Kasumi-1 (cell line): Measurements from ENCODE around the gene ZSCAN22.
"Not testable (repeated sequence)": the region's sequence is repeated elsewhere in the genome, so short reads cannot be mapped to it uniquely, and the experiment has no call there.

ENCODE experiments used
- DNase-seq, 2 experiments: peaks; one replicate each; lab custom pipeline; 2025; lab: John Stamatoyannopoulos, UW

ZSCAN22 gene

DNA sequence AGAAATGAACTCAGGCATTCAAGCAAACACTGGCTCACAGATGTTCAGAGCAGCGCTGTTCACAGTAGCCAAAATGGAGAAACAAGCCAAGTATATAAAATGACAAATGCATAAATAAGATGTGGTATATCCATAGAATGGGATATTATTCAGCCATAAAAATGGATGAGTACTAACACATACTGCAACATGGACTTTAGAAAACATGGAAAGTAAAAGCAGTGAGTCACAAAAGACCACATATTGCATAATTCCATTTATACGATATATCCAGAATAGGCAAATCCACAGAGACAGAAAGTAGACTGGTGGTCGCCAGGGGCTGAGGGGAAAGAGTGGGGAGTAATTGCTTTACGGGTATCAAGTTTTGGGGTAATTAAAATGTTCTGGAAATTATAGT is 47.4 kb downstream of the ZSCAN22 start:
- DNase-seq, result no peak

DNA sequence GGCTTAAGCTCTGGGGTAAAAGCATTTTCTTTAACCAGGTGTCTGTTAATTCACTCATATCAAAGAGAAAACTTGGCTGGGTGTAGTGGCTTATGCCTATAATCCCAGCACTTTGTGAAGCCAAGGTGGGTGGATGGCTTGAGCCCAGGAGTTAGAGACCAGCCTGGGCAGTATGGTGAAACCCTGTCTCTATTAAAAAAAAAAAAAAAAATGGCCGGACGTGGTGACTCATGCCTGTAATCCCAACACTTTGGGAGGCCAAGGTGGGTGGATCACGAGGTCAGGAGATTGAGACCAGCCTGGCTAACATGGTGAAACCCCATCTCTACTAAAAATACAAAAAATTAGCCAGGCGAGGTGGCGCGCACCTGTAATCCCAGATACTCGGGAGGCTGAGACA is 49.9 kb downstream of the ZSCAN22 start:
- not testable (repeated sequence) for DNase-seq

DNA sequence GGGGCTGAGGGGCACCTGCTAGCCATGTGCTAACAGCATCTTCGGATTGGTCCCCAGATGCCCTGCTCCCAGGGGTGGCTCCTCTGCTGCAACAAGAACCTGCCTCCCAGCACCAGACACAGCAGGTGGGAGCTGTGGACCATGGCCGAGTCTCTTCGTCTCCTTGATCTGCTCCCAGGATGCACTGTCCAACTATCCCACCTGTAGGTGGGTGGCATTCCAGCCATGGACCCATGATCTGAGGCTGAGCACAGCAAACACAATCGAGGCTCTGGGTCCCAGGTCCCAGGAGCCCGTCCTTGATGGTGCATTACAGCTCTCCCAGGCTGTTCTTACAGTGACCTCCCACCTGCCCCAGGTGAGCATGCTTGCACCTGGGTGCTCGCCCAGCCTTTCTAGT is 52.5 kb downstream of the ZSCAN22 start:
- no peak for DNase-seq

DNA sequence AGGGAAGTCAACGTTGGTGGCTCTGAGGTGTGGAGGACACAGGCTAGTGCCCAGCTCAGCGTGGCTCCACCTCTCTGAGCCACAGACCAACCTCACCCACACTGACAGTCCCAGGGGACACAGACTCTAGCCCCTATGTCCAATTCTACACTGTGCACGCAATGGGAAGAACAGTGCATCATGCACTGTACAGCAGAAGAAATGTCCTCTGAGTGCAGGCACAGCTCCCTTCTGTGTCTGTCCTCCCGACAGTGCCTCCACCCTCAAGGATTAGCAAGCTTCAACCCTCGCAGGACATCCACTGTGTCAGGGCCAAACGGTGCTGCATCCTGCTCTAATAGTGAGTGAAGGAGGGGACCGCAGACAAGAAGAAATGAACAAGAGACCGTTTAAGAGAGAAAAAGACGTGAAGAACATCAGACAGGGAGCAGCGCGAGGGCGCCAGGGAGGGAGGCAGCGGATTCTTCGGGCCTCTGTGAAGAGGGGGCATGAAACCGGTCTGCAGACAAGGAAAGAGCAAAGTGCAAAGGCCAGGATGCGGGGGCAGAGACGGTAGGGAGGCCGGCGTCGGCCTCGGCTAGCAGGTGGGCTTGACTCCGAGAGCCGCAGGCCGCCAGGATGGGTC is 53.4 kb downstream of the ZSCAN22 start:
- peak; percentile 51 to 56 for DNase-seq

DNA sequence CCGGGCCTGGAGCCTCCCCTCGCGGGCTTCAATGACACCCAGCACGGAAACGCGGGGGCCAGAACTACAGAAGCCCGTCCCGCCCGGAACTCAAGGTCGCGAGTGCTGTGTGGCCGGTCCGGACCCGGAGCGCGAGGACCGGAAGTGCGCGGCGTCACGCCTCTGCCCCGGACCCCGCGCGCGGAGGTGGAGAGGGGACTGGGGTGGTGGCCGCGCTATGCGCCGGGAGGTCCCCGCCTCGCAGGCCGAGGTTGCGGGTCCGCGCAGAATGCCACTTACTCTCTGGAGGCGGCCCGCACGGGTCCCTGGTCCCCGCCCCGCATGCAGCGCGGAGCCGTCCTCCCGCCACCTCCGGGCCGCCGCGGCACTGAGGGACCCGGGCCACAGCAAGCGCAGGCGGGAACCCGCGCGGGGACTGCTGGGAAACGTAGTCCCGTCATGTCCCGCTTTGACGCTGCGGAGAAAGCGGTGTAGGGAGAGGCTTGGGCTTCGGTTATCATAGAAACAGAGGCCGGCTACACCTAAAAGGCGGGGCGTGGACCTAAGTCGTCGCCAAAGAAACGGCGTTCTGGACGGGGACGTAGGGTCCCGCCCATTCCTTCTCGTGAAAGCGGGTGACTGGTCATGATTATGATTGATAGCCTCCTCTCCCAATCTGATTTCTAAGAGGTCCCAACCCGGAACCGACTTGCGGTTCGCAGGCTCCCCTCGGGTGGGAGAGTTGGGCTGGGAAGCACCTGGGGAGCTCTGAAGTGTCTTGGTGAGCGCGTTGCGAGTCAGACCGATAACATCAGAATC is 54.1 kb downstream of the ZSCAN22 start, which contains the start of gene ZNF837:
Gene ZNF837 (minus strand): TSS at position 369 of the 798 bp plus-strand sequence. CDS start 11,698 bp downstream, outside the sequence.
- DNase-seq, result peak; percentile 99

DNA sequence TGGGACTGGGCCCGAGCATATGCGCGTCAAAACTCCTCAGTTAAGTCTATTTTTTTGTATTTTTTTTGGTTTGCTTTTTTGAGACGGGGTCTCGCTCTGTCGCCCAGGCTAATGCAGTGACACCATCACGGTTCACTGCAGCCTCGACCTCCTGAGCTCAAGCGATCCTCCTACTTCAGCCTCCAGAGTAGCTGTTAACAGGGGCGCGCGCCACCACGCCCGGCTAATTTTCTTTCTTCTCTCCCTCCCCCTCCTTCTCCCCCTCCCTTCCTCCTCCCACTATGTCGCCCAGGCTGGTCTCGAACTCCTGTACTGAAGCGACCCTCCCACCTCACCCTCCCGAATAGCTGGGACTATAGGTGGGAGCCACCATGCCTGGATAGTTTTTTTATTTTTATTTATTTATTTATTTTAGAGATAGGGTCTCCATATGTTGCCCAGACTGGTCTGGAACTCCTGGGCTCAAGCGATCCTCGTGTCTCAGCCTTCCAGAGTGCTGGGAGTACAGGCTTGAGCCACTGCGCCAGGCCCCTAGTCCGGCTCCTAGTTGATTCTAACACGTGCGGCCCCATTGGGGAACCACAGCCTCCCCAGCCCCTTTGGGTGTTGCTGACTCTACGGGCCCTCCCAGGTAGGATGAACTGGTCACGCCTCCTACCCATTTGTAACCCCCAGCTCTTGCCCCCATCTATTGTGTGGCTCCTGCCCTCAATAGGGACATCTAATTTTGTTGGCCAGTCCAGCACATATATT is 54.8 kb downstream of the ZSCAN22 start:
- DNase-seq, result no peak

DNA sequence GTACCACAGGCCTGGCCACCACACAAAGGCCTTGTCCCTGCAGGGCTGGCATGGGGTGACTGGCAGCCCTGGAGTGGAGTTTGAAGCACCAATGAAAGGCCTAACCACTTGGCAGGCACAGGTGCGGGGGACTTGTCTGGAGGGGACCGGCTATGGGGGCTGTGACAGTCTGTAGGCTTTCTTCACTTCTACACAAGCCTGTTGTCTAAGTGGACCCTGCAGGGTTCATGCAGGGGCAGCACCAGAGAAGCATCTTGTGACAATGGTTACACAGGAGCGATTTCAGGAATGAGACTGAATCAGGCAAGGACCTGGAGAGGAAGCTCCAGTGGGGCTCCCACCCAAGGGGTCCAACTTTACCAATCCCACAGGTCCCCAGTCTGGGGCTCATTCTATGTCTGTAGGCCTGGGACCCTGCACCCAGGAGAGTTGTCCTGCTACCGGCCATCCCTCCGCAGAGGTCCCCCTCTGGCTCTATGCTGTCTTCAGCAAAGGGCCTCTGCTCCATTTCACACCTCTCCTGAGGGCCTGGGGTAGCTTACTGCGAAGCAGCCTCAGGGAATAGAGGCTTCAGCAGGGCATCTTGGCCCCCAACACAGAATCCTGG is 56.3 kb downstream of the ZSCAN22 start:
- DNase-seq, result no peak

DNA sequence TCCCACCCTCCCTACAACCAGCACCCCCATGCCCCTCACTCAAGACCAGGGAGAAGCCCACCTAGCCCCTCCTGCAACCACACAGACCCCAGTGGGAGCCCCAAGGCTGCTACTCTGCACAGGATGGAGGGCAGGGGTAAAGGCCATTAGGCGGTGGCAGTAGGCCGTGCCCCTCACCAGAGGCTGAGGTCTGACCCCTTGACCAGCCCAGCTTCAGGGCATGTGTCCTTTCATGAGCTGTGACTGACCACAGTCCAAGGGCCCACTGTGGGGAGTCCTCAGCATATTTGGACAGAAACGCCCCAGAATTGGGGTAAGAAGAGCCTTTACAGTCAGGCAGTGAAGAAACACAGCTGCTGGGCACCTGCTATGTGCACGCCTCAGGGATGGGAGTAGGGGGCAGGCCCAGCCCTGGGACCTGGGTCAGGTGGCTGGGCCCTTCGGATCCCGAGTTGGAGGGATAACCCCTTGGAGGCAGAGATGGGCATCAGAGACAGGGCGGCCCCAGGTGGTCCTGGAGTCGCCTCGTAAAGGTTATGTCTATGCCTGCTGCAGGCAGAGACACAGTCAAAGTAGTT is 58.6 kb downstream of the ZSCAN22 start:
- DNase-seq, result no peak

DNA sequence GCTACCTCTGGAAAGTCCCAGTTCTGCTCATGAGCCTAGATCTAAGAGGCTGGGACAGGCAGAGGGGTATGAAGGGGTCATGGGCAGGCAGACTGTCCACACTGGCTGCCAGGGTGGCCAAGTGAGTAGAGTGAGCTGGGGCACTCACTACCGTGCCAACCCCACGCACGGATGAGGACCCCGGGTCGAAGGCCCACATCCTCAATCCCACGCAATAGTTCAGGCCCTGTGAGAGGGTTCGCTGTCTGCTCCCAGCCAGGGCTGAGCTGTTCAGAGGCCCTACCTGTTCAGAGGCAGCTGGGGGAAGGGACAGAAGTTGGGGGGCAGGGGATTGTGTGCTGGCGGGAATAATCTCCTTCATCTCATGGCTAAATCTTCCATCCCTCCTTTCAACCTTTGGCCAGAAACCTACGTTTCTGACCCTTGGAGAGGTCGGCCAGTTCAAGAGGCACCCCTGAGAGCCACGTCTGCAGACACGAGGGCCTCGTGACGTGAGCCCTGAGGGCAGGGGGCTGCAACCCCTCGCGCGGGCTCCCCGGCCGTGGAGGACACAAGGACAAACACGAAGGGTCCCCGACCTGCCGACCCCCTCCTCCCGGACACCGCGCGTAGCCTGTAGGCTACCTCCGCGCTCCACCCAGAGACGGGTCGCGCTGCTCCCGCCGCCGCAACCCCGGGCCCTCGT is 59.2 kb downstream of the ZSCAN22 start:
- no peak for DNase-seq

DNA sequence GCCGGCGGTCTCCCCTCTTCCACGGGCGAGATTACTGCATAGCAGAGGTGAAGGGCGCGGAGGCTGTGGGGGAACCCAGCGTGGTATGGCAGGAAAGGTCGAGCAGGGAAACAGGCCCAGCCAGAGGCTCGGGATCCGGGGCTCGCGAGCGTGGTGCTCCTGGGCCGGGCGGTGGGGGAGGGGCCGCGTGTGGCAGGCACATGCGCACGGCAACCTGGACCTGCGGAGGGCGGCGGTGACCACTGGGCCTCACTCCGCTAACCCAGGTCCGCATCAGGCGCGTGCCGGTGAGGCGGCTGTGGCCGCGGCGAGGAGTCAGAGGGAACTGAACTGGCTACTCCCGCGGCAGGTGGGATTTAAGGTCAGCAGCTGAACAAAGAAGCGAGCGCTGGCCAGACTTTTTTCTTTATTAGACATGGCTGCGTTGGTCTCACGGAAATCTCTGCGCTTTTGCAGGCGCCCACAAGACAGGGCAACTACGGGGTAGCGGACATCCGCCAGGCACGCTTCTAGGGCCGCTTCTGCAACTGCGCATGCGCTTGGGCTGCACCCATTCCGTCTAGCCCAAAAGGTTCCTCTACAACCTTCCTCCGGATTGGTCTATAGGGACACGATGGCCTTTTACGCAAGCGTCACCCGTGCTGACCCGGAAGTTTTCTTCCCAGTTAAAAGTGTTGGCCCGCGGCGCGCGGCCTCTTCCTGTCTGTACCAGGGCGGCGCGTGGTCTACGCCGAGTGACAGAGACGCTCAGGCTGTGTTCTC is 60.0 kb downstream of the ZSCAN22 start, which contains the start of gene RPS5:
Gene RPS5 (plus strand): TSS at position 694 of the 762 bp plus-strand sequence. CDS start 869 bp downstream, outside the sequence.
- DNase-seq, result peak; percentile 98

DNA sequence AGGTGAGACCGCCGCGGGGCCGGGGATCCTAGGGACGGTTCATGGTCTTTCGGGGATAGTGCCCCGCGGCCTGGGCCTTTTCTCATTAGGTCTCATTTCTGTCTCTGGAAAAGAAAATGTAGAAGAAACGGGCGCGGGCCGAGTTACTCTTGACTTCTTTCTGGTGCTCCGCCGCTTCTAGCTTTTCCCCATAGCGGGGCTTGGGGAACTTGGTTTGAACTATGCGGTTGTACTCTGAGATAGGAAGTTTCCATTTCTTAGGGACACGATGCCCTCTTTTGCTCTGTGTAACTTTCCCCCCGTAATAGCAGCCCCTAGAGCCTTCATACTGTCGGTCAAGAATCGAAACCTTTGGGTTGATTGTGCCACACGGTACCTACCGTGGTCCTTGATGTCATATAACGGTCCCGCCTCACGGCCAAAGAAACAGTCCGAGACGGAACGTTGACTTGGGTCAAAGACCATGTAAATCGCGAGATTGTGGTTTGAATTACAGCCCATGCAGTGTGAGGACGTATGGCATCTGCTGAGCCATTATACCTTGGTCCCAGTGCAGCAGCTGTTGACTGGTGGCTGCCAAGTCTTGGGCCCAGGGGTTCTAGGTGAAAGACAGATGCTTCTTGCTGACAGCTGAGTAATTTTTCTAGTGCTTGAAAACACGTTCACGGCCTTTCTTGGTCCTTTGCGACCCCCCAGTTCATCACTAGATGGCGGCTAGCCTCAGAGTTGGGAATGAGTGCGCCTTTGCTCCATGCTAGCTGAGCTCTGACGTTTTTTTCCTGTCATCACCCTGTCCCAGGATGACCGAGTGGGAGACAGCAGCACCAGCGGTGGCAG is 60.8 kb downstream of the ZSCAN22 start:
- peak in 1 of 2 experiments; percentile 6 for DNase-seq

DNA sequence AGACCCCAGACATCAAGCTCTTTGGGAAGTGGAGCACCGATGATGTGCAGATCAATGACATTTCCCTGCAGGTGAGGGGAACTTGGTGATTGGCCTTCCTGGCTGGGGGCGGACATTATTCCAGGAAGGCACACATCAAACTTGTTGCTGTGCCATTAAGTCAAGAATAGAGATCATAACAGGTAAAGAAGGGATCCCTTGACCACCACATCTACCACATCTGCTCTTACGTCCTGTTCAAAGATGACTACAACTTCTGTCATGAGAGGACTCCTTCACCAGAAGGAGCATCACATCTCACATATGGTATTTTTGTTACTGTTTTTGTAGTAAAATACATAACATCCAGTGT is 61.4 kb downstream of the ZSCAN22 start:
- DNase-seq, result no peak
